ENCODE measurements around the gene TBC1D9B. TPM values are rescaled to one million over a fixed set of nuclear protein-coding genes. Genes with fewer than 3 reads are reported as not detected.

The TBC1D9B gene
- total RNA-seq, 1 donor from 2014 or later: 92.4 TPM

DNA sequence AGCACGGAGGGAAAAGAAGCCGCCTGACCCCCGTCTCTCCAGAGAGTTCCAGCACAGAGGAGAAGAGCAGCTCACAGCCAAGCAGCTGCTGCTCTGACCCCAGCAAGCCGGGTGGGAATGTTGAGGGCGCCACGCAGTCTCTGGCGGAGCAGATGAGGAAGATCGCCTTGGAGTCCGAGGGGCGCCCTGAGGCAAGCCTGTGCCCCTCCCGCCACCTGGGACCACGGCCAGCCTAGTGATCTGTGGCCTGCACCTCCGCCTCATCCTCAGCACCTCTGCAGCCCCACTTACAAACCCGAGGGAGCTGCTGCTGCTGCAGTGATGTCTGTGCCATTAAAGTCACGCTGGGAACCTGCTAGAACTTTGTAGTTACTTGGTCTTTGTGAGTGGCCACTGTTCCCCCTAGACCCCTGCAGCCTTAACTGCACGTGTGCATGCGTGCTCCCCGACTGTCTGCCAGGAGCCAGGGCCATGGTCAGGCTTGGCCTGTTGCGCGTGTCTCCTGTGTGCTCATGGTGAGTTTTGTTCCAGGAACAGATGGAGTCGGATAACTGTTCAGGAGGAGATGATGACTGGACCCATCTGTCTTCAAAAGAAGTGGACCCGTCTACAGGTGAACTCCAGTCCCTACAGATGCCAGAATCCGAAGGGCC is 74.5 kb downstream of the TBC1D9B start:
- Histone ChIP-seq H3K4me1 (peaks cover 4% of the 10 kb centered on the region), H3K27ac (no peak overlapping the region), H3K4me3 (no peak overlapping the region), H3K27me3 (no peaks in the 10 kb centered on the region), H3K9me3 (no peaks in the 10 kb centered on the region), H3K36me3 (peaks cover 92% of the 10 kb centered on the region)
- TF ChIP-seq CTCF (IDR thresholded peaks at IDR 0.05): no peak
- ATAC-seq: no peak
- intact Hi-C loops (cut with DNase I): no loop called here
- DNase-seq: no peak

DNA sequence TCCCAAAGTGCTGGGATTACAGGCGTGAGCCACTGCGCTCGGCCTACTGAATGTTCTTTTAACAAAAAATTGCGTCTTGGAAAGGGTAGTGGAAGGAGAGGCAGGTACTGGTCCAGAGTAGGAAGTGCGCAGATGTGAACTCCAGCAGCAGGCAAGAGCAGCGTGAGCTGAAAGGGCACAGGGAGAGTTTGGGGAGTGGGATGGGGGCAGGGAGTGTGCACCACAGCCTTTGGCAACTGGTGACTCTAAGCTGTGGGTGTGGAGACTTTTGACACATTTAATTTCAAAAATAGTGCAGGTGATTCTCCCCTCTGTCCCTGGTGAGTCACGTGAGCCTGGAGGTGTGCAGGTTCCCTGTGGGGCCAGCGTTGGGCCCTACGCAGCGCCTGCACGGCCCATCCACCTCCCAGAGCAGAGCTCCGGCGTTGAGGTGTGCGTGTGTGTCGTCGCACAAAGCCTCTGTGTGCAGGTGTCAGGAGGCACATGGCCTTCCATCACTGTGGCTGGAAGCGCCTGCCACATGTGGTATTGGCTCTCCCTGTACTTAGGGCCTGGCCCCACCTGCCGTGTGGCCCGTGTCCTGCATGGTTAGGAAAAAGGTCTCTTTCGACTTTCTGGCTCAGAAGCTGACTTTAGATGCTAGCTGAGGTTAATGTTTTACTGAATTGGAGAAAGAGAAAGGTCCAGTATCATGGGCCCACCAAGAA is 75.5 kb downstream of the TBC1D9B start:
- H3K9me3 ChIP-seq: no peaks in the 10 kb centered on the region
- no peak overlapping the region for H3K4me3 ChIP-seq
- no peaks in the 10 kb centered on the region for H3K27me3 ChIP-seq
- TF ChIP-seq CTCF (IDR thresholded peaks at IDR 0.05): no peak
- intact Hi-C loops (cut with DNase I): no loop called here
- no peak overlapping the region for H3K27ac ChIP-seq
- DNase-seq (no peak), ATAC-seq (no peak)
- H3K36me3 ChIP-seq: peaks cover 92% of the 10 kb centered on the region
- H3K4me1 ChIP-seq: peaks cover 13% of the 10 kb centered on the region

DNA sequence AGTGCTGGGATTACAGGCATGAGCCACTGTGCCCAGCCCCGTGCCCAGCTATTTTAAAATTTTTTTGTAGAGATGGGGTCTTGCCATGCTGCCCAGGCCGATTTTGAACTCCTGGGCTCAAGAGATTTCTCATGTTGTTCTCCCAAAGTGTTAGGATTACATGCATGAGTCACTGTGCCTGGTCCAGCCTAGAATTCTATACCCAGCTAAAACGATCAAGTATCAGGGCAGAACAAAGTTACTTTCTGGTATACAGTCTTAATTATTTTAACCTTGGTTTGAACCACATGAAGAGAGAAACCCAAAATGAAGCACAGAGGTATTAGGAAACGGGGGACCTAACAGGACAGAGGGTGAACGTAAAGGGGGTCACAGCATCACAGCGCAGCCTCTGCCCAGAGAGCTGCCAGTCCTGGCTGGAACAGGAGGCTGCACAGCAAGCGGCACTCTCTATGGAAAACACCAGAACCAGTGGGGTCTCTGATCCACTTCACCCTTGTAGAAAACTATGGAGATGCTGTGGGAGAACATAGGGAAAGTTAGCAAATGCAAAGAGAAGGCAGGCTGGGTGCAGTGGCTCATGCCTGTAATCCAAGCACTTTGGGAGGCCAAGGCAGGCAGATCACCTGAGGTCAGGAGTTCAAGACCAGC is 76.8 kb downstream of the TBC1D9B start:
- TF ChIP-seq CTCF (IDR thresholded peaks at IDR 0.05): no peak
- no peaks in the 10 kb centered on the region for H3K27me3 ChIP-seq
- H3K9me3 ChIP-seq: no peaks in the 10 kb centered on the region
- intact Hi-C loops (cut with DNase I): no loop called here
- H3K27ac ChIP-seq: peak overlapping the region; percentile 6
- no peak overlapping the region for H3K4me3 ChIP-seq
- peaks cover 92% of the 10 kb centered on the region for H3K36me3 ChIP-seq
- no peak for ATAC-seq
- peaks cover 11% of the 10 kb centered on the region for H3K4me1 ChIP-seq
- no peak for DNase-seq

- intact Hi-C loops (cut with DNase I): no loop called here
- no peak overlapping the region for H3K27ac ChIP-seq
- TF ChIP-seq CTCF (IDR thresholded peaks at IDR 0.05): no peak
Observed at GRCh38 chr5:179829732-179830435, 77.8 kb downstream of the TBC1D9B start.

GRCh38 chr5:179828756-179829421 is 78.8 kb downstream of the TBC1D9B start:
- ATAC-seq: no peak
- Histone ChIP-seq H3K9me3 (no peaks in the 10 kb centered on the region), H3K4me1 (peaks cover 26% of the 10 kb centered on the region), H3K27me3 (no peaks in the 10 kb centered on the region), H3K4me3 (no peak overlapping the region), H3K36me3 (peaks cover 100% of the 10 kb centered on the region), H3K27ac (no peak overlapping the region)
- intact Hi-C loops (cut with DNase I): no loop called here
- DNase-seq: no peak
- TF ChIP-seq CTCF (IDR thresholded peaks at IDR 0.05): no peak

More at GRCh38 chr5:179829732-179830435, 77.8 kb downstream of the TBC1D9B start:
- peaks cover 94% of the 10 kb centered on the region for H3K36me3 ChIP-seq
- no peak for DNase-seq
- no peaks in the 10 kb centered on the region for H3K9me3 ChIP-seq
- no peaks in the 10 kb centered on the region for H3K27me3 ChIP-seq
- H3K4me1 ChIP-seq: peaks cover 19% of the 10 kb centered on the region
- H3K4me3 ChIP-seq: no peak overlapping the region
- no peak for ATAC-seq

All from upper lobe of right lung (tissue), 1 donor.